ENCODE results near the gene KRT8.

DNA sequence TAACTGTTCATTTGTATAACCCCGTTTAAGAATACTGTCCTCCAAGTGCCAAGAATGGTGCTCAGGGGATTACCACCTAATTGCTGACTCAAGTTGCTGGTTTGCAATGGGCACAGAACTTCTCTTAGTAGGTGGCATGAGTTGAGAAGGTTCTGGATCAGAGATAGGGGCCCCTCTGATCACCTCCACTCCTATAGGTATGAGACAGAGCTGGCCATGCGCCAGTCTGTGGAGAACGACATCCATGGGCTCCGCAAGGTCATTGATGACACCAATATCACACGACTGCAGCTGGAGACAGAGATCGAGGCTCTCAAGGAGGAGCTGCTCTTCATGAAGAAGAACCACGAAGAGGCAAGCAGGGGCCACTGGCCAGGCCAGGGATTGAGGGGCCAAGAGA lies 45.7 kb upstream of the KRT8 start:
- TF ChIP-seq POLR2AphosphoS5 (IDR thresholded peaks at IDR 0.05; ENCODE audit: borderline replicate concordance, low read depth, low read length) = no peak
- no peak for TF ChIP-seq EZH2 (IDR thresholded peaks at IDR 0.05)

Measured in SK-N-MC (cell line).